Vagina (tissue), 2 donors: Measurements from ENCODE around the gene SAE1. TPM values are rescaled to one million over a fixed set of nuclear protein-coding genes. Genes with fewer than 3 reads are reported as not detected.
"Not testable (repeated sequence)": the region's sequence is repeated elsewhere in the genome, so short reads cannot be mapped to it uniquely, and the experiment has no call there.

Experiments
- DNase-seq, 2 donors: peaks; one replicate each; pipeline ENCODE4 v3.0.0-alpha.2; 2017; ENCODE audit errors: extremely low spot score in 2 of 2
- H3K27ac ChIP-seq: fragments of 200-600 bp; sonication (generic); one replicate; pipeline ENCODE4 v1.5.1; 2019
- H3K27me3 ChIP-seq: fragments of 200-600 bp; sonication (generic); one replicate; pipeline ENCODE4 v1.5.1; 2019
- H3K36me3 ChIP-seq, 2 donors: fragments of 200-600 bp; sonication (generic); one replicate each; pipeline ENCODE4 v1.5.1; 2017 to 2019
- H3K4me1 ChIP-seq: fragments of 200-600 bp; sonication (generic); one replicate; pipeline ENCODE4 v1.5.1; 2019
- H3K4me3 ChIP-seq, 2 donors: fragments of 200-600 bp; sonication (generic); 1 replicate in 1 of 2; 2 replicates in 1 of 2; pipeline ENCODE4 v1.5.1; 2016 to 2019
- H3K9me3 ChIP-seq: fragments of 200-600 bp; sonication (generic); one replicate; pipeline ENCODE4 v1.5.1; 2019
- POLR2A ChIP-seq, 2 donors: fragments of 450-650 bp; IDR thresholded peaks; one replicate each; pipeline ENCODE4 v1.6.1; 2017; ENCODE audit warnings: antibody characterized with exemption in 2 of 2, mild to moderate bottlenecking in 2 of 2, moderate library complexity in 2 of 2
- POLR2AphosphoS5 ChIP-seq, 2 donors: sonication (generic); formaldehyde crosslinking; IDR thresholded peaks; one replicate each; pipeline ENCODE4 v1.9.0; 2017; ENCODE audit warnings: antibody characterized with exemption in 2 of 2, mild to moderate bottlenecking in 2 of 2, low read depth in 1 of 2; ENCODE audit not compliant: insufficient read depth in 1 of 2
- intact Hi-C: fragments of 100-400 bp; cut with DNase I; formaldehyde crosslinking; loops from one replicate; pipeline ENCODE4 v1.15.1; 2023
- total RNA-seq: library from RNA; depleted of rRNA; stranded (reverse); fragments of >200 nt; gene quantifications from one replicate; pipeline ENCODE4 v1.2.3, GENCODE V29; 2016
- TF ChIP-seq, protein P1 (sequence below), 3 experiments: fragments of 450-650 bp in 2 of 3; fragments of 200-600 bp in 1 of 3; sonication (generic) in 1 of 3; IDR thresholded peaks; one replicate each; pipeline ENCODE4 v1.5.1; 2017 to 2019; ENCODE audit warnings: antibody characterized with exemption in 3 of 3, mild to moderate bottlenecking in 2 of 3, moderate library complexity in 2 of 3

The SAE1 gene
- total RNA-seq, 1 donor from 2014 or later: 32.7 TPM

DNA sequence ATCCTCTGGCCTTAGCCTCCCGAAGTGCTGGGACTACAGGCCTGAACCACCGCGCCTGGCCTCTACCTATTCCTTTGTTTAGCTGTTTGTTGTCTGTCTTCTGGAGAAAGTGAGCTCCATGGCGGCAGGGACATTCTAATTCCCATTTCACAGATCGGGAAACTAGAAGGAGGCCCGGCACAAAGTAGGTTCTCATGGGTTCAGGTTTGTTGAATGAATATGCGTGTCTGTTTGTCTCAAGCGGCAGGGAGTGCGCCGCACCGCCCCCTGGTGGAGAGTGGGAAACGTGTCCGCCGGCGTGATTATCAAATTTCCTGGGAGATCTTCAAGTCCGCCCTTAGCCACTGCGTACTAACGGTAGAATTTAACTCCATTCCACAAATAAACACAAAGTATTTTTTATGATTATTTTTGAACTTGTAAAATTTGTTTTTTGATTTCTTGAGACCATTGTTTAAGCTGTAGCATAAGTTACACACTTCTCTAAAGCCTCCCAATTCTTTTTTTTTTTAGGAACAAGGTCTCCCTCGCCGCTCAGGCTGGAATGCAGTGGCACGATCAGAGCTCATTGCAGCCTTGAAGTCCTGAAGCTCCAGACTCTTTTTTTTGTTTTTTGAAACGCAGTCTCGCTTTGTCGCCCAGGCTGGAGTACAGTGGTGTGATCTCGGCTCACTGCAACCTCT is 116.8 kb downstream of the SAE1 start:
- peak in 1 of 2 donors; percentile 17 for TF ChIP-seq POLR2AphosphoS5 (IDR thresholded peaks at IDR 0.05; ENCODE audit: insufficient read depth in 1 of 2, low read depth in 1 of 2)
- TF ChIP-seq, protein P1, sequence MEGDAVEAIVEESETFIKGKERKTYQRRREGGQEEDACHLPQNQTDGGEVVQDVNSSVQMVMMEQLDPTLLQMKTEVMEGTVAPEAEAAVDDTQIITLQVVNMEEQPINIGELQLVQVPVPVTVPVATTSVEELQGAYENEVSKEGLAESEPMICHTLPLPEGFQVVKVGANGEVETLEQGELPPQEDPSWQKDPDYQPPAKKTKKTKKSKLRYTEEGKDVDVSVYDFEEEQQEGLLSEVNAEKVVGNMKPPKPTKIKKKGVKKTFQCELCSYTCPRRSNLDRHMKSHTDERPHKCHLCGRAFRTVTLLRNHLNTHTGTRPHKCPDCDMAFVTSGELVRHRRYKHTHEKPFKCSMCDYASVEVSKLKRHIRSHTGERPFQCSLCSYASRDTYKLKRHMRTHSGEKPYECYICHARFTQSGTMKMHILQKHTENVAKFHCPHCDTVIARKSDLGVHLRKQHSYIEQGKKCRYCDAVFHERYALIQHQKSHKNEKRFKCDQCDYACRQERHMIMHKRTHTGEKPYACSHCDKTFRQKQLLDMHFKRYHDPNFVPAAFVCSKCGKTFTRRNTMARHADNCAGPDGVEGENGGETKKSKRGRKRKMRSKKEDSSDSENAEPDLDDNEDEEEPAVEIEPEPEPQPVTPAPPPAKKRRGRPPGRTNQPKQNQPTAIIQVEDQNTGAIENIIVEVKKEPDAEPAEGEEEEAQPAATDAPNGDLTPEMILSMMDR (IDR thresholded peaks at IDR 0.05): peak; percentile 79 to 88 (median 85)
- TF ChIP-seq POLR2A (IDR thresholded peaks at IDR 0.05): no peak
- no peaks in the 10 kb centered on the region for H3K36me3 ChIP-seq
- peaks cover 26% of the 10 kb centered on the region for H3K4me1 ChIP-seq
- H3K27ac ChIP-seq: no peak overlapping the region
- no peak for DNase-seq
- no peak overlapping the region for H3K4me3 ChIP-seq
- H3K27me3 ChIP-seq: no peaks in the 10 kb centered on the region
- H3K9me3 ChIP-seq: no peaks in the 10 kb centered on the region
- intact Hi-C loops: loop anchor here (5.0 kb wide), 1 partner anchor 100 kb away; no protein-coding TSS in a partner anchor

DNA sequence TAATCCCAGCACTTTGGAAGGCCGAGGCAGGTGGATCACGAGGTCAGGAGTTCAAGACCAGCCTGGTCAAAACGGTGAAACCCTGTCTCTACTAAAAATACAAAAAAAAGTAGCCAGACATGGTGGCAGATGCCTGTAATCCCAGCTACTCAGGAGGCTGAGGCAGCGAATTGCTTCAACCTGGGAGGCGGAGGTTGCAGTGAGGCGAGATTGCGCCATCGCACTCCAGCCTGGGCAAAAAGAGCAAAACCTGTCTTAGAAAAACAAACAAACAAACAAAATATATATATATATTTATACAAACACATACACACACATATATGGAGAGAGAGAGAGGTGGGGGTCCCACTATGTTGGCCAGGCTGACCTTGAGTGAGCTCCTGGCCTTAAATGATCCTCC is 122.4 kb downstream of the SAE1 start:
- peaks cover 11% of the 10 kb centered on the region for H3K4me1 ChIP-seq
- intact Hi-C loops, H3K36me3 ChIP-seq, H3K4me3 ChIP-seq, DNase-seq, H3K27me3 ChIP-seq, H3K27ac ChIP-seq, H3K9me3 ChIP-seq: not testable (repeated sequence)

DNA sequence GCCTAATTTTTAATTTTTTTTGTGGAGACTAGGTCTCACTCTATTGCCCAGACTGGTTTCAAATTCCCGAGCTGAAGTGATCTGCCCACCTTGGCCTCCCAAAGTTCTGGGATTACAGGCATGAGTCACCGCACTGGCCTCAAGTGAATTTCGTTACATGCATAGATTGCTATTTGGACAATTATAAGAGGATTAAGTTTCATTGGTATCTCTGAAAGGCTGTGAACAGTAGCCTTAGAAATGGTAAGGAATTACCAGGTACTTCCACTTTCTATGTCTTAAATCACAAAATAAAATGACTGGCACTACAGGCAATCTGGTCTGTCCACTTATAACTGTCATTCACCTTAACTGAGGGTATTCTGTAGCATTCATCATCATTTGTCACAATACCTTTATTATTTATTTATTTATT is 122.8 kb downstream of the SAE1 start:
- H3K4me1 ChIP-seq: peaks cover 16% of the 10 kb centered on the region
- DNase-seq: no peak
- no peaks in the 10 kb centered on the region for H3K27me3 ChIP-seq
- intact Hi-C loops: no loop called here
- no peaks in the 10 kb centered on the region for H3K9me3 ChIP-seq
- no peak overlapping the region for H3K27ac ChIP-seq
- no peaks in the 10 kb centered on the region for H3K36me3 ChIP-seq
- no peak overlapping the region for H3K4me3 ChIP-seq
- TF ChIP-seq POLR2A (IDR thresholded peaks at IDR 0.05) (no peak), POLR2AphosphoS5 (IDR thresholded peaks at IDR 0.05; ENCODE audit: insufficient read depth in 1 of 2, low read depth in 1 of 2) (no peak)
- TF ChIP-seq, protein P1 (IDR thresholded peaks at IDR 0.05): no peak

DNA sequence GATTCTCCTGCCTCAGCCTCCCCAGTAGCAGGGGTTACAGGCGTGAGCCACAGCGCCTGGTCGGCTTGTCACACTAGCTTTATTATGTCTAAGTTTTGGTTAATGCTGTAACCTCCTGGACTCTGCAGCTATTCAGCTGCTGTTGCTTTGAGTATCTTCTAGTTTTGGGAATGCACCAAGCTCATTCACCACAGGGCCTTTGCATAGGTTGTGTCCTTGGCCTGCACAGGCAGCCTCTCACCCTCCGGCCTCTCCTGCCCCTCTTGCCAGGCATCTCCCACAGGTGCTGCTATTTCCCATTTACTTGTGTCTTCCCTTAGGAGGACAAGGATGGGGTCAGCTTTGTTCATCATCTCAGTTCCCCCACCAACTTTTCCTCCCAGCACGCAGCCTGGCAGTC is 123.3 kb downstream of the SAE1 start:
- Histone ChIP-seq H3K4me3 (no peak overlapping the region), H3K27ac (no peak overlapping the region), H3K27me3 (no peaks in the 10 kb centered on the region), H3K9me3 (no peaks in the 10 kb centered on the region), H3K4me1 (peaks cover 21% of the 10 kb centered on the region), H3K36me3 (peaks cover 0 to 2% of the 10 kb centered on the region in 2 donors)
- TF ChIP-seq POLR2AphosphoS5 (IDR thresholded peaks at IDR 0.05; ENCODE audit: insufficient read depth in 1 of 2, low read depth in 1 of 2) (no peak), POLR2A (IDR thresholded peaks at IDR 0.05) (no peak)
- TF ChIP-seq, protein P1 (IDR thresholded peaks at IDR 0.05): no peak
- intact Hi-C loops: no loop called here
- DNase-seq: no peak

DNA sequence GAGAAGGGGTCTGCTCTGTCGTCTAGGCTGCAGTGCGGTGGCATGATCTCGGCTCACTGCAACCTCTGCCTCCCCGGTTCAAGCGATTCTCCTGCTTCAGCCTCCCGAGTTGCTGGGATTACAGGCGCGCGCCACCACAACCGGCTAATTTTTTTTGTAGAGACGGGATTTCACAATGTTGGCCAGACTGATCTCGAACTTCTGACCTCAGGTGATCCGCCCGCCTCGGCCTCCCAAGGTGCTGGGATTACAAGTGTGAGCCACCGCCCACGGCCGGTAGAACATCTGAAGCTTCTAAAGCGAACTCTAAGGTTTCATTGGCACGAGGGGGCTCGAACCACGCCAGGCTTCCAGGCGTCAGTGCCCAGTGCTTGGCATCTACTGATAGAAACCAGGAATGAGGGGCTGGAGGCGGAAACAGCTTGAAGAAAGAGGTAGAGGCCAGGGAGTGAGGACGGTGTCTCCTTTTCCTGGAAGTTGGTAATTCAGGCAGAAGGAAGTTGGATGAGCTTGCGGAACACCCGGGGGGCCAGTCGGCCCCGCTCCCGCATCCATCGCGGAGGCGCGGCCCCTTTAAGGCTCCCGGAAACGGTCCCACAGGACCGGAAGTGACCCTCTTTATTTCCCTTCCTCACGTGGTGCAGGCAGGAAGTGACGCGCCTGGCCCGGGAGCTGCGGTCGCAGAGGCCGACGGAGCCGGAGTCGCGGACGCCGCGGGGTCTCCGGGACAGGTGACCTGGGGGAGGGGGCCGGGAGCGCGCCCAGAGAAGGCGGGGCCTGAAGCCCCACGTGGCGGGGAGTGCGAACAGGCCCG is 125.5 kb downstream of the SAE1 start, which contains the start of gene CCDC9:
Gene CCDC9, plus strand, starts transcription at position 647 of the 814 bp plus-strand sequence. CDS start 1,876 bp downstream, outside the sequence.
- Histone ChIP-seq H3K36me3 (peaks cover 0 to 24% of the 10 kb centered on the region in 2 donors), H3K9me3 (no peaks in the 10 kb centered on the region), H3K27ac (peak within 1 kb of the TSS; percentile 93), H3K4me1 (peaks cover 25% of the 10 kb centered on the region), H3K4me3 (peak within 1 kb of the TSS; percentile 59 to 69), H3K27me3 (no peaks in the 10 kb centered on the region)
- DNase-seq: no peak
- intact Hi-C loops: no loop called here
- peak; percentile 91 to 97 for TF ChIP-seq POLR2AphosphoS5 (IDR thresholded peaks at IDR 0.05; ENCODE audit: insufficient read depth in 1 of 2, low read depth in 1 of 2)
- TF ChIP-seq, protein P1 (IDR thresholded peaks at IDR 0.05): no peak
- peak in 1 of 2 donors; percentile 84 for TF ChIP-seq POLR2A (IDR thresholded peaks at IDR 0.05)
